ENCODE data around the gene STK32B.

STK32B gene

DNA sequence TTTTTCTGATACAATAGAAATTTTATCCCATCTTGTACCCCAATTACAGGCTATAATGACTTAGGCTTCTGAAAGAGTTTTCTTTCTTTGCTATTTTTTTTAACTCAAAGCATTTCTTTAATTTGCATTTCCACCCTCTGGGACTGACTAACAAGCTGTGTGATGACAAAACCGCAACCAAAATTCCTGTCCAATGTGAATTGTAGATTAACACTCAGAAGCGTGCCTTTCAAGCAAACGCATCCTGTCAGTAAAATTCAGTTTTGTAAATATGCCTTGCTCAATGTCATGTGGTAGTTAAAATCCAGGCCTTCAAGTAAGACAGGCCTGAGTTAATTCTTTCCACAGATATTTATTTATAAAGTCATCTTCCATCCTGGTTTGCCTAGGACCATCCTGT is 50.3 kb downstream of the STK32B start:
- Histone ChIP-seq H3K36me3 (ENCODE audit: control insufficient read depth in 2 of 2, insufficient read depth in 1 of 2, low read length in 2 of 2) (no peaks in the 10 kb centered on the region), H3K9me3 (ENCODE audit: control insufficient read depth, insufficient read depth, low read depth, low read length) (no peaks in the 10 kb centered on the region), H3K4me1 (ENCODE audit: control insufficient read depth, insufficient read depth, low read length) (no peaks in the 10 kb centered on the region), H3K4me3 (ENCODE audit: low read depth, low read length) (no peak overlapping the region), H3K27ac (ENCODE audit: extremely low read depth, low read depth, low read length) (no peak overlapping the region)
- POLR2A ChIA-PET = no interaction called here
- TF ChIP-seq, protein P1, sequence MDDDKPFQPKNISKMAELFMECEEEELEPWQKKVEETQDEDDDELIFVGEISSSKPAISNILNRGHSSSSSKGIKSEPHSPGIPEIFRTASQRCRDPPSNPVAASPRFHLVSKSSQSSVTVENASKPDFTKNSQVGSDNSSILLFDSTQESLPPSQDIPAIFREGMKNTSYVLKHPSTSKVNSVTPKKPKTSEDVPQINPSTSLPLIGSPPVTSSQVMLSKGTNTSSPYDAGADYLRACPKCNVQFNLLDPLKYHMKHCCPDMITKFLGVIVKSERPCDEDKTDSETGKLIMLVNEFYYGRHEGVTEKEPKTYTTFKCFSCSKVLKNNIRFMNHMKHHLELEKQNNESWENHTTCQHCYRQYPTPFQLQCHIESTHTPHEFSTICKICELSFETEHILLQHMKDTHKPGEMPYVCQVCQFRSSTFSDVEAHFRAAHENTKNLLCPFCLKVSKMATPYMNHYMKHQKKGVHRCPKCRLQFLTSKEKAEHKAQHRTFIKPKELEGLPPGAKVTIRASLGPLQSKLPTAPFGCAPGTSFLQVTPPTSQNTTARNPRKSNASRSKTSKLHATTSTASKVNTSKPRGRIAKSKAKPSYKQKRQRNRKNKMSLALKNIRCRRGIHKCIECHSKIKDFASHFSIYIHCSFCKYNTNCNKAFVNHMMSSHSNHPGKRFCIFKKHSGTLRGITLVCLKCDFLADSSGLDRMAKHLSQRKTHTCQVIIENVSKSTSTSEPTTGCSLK (tag by site-specific recombination; IDR thresholded peaks at IDR 0.05) = no peak
- TF ChIP-seq ZNF768 (tag by site-specific recombination; IDR thresholded peaks at IDR 0.05) (no peak), ZSCAN23 (tag by site-specific recombination; IDR thresholded peaks at IDR 0.05) (no peak), BCL11B (tag by site-specific recombination; IDR thresholded peaks at IDR 0.05; ENCODE audit: low read depth) (no peak), KLF10 (tag by site-specific recombination; IDR thresholded peaks at IDR 0.05) (no peak), ZNF792 (tag by site-specific recombination; IDR thresholded peaks at IDR 0.05) (no peak), ZNF16 (tag by site-specific recombination; IDR thresholded peaks at IDR 0.05; ENCODE audit: low read depth) (no peak), YY1 (tag by site-specific recombination; IDR thresholded peaks at IDR 0.05) (no peak), ZNF530 (tag by site-specific recombination; IDR thresholded peaks at IDR 0.05; ENCODE audit: low read depth) (no peak)
- TF ChIP-seq, protein P2, sequence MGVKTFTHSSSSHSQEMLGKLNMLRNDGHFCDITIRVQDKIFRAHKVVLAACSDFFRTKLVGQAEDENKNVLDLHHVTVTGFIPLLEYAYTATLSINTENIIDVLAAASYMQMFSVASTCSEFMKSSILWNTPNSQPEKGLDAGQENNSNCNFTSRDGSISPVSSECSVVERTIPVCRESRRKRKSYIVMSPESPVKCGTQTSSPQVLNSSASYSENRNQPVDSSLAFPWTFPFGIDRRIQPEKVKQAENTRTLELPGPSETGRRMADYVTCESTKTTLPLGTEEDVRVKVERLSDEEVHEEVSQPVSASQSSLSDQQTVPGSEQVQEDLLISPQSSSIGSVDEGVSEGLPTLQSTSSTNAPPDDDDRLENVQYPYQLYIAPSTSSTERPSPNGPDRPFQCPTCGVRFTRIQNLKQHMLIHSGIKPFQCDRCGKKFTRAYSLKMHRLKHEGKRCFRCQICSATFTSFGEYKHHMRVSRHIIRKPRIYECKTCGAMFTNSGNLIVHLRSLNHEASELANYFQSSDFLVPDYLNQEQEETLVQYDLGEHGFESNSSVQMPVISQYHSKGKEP (tag by site-specific recombination; IDR thresholded peaks at IDR 0.05) = no peak
- TF ChIP-seq, protein P3, sequence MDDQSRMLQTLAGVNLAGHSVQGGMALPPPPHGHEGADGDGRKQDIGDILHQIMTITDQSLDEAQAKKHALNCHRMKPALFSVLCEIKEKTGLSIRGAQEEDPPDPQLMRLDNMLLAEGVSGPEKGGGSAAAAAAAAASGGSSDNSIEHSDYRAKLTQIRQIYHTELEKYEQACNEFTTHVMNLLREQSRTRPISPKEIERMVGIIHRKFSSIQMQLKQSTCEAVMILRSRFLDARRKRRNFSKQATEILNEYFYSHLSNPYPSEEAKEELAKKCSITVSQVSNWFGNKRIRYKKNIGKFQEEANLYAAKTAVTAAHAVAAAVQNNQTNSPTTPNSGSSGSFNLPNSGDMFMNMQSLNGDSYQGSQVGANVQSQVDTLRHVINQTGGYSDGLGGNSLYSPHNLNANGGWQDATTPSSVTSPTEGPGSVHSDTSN (CRISPR knock-in tag; IDR thresholded peaks at IDR 0.05) = no peak
- CTCF ChIA-PET = no interaction called here

DNA sequence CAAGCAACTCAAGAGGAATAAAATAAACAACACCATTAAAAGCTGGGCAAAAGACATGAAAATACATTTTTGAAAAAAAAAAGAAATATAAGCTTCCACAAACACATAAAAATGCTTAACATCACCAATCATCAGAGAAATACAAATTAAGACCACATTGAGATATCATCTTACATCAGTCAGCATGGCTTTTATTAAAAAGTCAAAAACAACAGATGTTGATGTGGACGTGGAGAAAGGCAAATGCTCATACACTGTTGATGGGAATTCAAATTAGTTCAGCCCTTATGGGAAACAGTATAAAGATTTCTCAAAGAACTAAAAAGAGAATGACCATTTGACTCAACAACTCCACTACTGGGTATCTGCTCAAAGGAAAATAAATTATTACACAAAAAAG is 59.6 kb downstream of the STK32B start:
- no peak overlapping the region for H3K27ac ChIP-seq (ENCODE audit: extremely low read depth, low read depth, low read length)
- ChIA-PET CTCF (no interaction called here), POLR2A (no interaction called here)
- no peaks in the 10 kb centered on the region for H3K4me1 ChIP-seq (ENCODE audit: control insufficient read depth, insufficient read depth, low read length)
- no peak overlapping the region for H3K4me3 ChIP-seq (ENCODE audit: low read depth, low read length)
- H3K36me3 ChIP-seq (ENCODE audit: control insufficient read depth in 2 of 2, insufficient read depth in 1 of 2, low read length in 2 of 2) = no peaks in the 10 kb centered on the region
- H3K9me3 ChIP-seq (ENCODE audit: control insufficient read depth, insufficient read depth, low read depth, low read length) = no peaks in the 10 kb centered on the region
- TF ChIP-seq ZNF555 (tag by site-specific recombination; conservative IDR thresholded peaks at IDR 0.05) = no peak
- no peak for TF ChIP-seq ZNF394 (tag by site-specific recombination; IDR thresholded peaks at IDR 0.05; ENCODE audit: borderline replicate concordance)
- TF ChIP-seq ZNF140 (tag by site-specific recombination; IDR thresholded peaks at IDR 0.05) = no peak
- TF ChIP-seq KLF9 (tag by site-specific recombination; IDR thresholded peaks at IDR 0.05; ENCODE audit: low read depth) = no peak
- TF ChIP-seq, protein P4, sequence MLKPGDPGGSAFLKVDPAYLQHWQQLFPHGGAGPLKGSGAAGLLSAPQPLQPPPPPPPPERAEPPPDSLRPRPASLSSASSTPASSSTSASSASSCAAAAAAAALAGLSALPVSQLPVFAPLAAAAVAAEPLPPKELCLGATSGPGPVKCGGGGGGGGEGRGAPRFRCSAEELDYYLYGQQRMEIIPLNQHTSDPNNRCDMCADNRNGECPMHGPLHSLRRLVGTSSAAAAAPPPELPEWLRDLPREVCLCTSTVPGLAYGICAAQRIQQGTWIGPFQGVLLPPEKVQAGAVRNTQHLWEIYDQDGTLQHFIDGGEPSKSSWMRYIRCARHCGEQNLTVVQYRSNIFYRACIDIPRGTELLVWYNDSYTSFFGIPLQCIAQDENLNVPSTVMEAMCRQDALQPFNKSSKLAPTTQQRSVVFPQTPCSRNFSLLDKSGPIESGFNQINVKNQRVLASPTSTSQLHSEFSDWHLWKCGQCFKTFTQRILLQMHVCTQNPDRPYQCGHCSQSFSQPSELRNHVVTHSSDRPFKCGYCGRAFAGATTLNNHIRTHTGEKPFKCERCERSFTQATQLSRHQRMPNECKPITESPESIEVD (tag by site-specific recombination; IDR thresholded peaks at IDR 0.05) = no peak
- no peak for TF ChIP-seq ZNF560 (tag by site-specific recombination; IDR thresholded peaks at IDR 0.05; ENCODE audit: borderline replicate concordance)
- TF ChIP-seq ZNF214 (tag by site-specific recombination; IDR thresholded peaks at IDR 0.05; ENCODE audit: borderline replicate concordance) = no peak
- TF ChIP-seq SCRT2 (tag by site-specific recombination; IDR thresholded peaks at IDR 0.05) = no peak

Data from HEK293 (cell line).